Middle frontal gyrus (tissue), 1 donor: Measurements from ENCODE around the gene TNNT2.

Source experiments
- DNase-seq: peaks from one replicate; pipeline ENCODE4 v3.0.0-alpha.2; 2015; ENCODE audit warnings: low spot score; ENCODE audit errors: extremely low spot score

Gene TNNT2

DNA sequence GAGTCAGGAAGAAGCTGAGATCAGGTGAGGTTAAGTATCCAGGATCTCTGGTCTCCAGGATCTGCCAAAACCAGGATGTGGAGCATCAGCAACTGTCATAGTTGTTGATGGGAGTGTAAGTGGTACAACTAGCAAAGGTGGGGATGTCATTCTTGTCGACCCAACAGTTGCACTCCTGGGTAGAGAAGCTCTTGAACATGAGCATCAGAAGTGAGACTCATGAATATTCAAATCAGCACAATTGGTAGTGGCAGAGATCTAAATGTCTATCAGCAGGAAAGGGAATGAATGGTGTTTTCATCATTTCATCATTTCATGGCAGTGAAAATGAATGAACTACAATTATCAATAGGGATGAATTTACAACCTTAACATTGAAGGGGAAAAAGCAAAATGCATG is 25.9 kb upstream of the TNNT2 start:
- no peak for DNase-seq

DNA sequence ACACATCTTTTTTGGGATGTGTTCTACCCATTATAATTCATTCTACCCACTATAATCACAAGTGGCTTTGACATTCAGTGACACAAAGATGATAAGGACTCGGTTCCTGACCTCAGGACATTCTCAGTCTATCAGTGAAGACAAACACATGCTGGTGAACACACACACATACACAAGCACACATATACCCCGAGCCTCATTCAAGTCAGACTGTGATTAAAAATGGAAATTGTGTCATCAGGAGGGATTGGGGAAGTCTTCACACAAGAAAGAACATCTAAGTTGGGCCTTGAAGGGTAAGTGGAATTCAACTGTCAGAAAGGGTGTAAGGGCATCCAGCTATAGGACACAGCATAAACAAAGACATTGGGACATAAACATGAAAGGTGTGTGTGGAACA is 24.2 kb upstream of the TNNT2 start:
- DNase-seq, result no peak

DNA sequence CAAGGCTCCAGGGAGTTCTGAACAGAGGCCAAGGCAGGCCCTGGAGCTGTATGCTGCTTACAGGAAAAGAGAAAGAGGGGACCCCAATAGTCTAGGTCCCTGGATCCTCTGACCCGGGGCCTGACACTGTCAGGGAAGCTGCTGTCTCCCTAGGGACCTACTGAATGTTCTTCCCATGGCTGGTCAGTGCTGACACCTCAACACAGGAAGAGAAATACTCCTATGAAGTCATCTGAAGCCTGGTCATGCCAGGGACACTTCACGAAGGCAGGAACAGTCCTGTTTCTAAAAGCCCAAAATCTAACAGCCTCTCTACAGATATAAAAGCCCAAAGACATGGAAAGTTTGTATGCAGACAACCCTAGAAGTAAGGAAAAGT is 23.4 kb upstream of the TNNT2 start:
- DNase-seq, result no peak

DNA sequence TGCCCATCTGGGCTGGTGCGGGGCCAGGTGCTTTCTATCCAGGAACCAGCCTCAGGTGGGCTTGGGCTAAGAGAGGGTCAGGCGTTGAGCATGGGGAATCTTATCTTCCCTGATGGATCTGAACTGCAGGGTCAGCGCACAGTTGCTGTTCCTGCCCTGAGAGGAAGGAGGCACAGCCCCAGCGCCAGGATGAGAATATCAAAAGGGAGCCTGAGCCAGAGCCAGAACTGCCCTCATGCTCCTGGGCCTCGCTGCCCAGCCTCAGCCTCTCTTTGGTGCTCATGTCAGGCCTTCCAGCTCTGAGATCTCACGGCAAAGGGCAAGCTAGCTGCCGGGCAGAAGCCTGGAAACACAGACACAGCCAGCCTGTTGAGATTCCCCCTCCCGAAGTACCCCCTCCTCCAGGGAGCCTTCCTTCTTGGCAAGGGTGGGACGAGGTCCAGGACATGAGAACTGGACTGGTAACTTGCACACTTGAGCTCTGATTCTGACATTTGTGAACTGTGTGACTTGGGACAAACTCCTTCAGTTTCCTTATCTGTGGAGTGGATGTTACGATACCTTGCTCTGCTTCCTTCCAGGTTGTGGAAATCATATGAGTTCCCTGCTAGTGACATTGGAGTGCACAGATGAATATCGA is 22.9 kb upstream of the TNNT2 start:
- DNase-seq, result no peak

DNA sequence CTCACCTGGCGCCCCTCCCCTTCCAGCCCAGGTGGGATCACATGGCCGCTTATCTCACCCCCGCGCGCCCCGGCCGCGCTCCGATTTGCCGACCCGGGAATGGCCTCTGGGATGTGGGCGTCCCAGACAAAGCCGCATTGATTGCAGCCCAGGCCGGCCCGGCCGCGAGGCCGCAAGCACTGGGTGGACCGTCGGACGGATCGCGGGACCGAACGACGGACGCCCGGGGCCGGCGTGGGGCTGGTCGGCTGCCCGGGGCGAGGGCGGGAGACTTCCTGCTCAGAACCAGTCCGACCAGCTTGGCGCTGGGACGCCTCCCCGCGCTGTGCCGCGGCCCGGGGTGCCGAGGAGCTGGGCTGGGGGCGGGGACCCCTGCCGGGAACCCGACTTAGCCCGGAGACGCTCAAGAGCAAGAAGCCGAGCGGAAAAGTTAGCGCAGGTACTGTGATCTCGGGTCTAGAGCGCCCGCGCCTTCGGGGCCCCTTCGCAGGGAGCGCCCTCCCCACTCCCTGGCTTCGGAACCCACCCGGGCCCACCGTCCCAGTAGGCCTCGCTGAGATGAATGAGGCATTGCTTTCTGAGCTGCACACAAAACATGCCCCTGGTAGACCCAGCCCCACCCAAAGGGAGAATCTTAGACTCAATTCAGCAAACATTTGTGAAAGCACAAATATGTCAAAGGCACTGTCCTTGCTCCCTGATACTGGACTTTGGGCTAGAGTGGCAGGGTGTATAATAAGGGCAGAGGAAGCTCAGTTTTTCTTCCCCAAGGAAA is 22.1 kb upstream of the TNNT2 start:
- no peak for DNase-seq

DNA sequence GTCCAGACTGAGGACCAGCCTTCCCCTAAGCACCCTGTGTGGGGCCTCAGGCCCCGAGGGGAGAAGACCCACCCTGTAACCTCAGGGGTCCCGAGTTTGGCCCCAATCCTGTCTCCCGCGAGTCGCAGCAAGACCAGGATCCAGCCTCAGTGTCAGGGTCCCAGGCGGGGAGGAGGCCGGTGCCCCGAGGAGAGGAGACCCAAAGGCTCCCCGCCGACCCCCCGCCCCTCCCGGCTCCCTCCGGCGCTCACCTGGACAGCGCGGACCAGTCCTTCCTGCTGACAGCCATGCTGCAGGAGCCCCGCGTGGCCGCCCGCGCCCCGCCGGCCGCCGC is 21.5 kb upstream of the TNNT2 start, which contains the start of gene LAD1:
LAD1 (minus strand) TSS at position 307 of the 334 bp plus-strand sequence; CDS start at position 289, 18 bp downstream.
- DNase-seq, result no peak

DNA sequence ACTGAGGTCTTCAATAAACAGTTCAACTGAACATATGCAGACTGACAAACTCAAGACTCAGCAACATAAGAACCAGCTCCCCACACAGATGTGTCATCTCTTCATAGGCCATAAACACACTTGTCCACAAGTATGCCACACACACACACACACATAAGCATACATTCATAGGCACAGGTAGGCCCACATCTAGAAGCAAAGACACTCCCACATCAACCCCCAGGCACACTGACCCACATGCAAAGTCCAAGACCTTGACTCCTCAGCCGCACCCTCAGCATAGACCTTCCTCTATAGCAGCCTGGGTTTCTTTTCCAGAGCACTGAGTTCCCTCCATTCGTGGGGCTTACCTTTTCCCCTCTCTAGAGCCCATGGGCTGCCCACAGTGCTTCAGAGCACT is 20.2 kb upstream of the TNNT2 start:
- DNase-seq, result no peak

DNA sequence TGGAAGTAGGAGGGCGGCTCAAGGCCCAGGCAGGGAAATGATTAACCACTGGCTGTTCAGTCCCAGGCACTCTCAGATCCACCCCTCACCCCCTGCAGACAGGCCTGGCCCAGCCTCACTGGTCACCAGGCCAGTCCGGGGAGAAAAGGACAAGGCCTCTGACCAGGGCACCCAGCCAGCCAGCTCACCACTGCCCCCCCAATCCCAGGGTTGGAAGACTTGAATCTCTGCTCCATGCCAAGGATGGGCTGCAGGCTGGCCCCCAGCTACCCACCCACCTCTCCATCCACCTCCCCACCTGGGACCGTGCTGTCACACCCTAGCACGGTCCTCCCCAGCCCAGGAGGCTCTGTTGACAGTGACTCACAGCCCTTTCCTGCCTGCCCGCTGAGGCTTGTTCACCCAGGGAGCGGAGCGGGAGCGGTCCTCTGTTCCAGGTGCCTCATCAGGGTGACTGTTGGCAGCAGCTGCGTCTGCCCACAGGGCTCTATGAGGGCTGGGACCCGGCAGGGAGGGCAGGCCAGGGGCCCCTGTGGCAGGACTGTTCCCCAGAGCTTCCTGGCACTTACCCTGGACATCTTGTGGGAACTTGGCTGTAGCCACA is 19.5 kb upstream of the TNNT2 start:
- DNase-seq, result no peak

DNA sequence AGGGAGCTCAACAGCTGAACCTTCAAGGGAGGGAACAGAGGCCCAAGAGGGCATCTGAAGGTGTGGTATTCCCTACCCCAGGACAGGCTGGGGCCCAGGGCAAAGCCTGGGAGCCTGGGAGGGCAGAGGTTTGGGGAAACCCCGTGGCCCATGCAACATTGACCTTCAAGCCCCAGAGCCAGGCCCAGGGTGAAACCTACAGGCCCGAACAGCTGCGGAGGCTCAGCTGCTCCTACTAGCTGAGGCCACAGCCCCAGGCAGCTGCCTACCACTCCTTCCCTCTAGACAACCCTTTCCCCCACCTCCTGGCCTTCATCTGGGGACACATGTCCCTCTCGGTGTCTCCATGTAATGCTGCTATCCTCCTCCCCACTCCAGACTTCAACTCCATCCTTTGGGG is 18.5 kb upstream of the TNNT2 start:
- no peak for DNase-seq

DNA sequence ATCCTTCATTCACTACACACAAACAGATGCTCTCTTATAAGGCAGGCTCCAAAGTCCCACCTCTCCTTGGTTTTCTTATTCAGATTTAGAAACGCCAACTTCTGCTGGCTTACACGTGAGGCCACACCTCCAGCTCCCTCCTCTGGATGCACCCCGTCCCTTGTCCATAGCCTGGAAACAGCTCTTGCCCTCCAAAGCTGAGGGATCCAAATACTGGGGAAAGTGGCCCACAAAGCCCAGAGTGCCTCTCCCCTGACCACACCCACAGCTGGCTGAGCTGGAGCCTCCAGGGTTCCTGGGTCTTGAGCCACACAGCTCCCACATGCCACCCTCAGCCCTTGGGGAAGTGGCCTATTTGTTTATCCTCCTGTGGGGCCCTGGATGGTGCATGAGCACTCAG is 17.1 kb upstream of the TNNT2 start:
- no peak for DNase-seq

DNA sequence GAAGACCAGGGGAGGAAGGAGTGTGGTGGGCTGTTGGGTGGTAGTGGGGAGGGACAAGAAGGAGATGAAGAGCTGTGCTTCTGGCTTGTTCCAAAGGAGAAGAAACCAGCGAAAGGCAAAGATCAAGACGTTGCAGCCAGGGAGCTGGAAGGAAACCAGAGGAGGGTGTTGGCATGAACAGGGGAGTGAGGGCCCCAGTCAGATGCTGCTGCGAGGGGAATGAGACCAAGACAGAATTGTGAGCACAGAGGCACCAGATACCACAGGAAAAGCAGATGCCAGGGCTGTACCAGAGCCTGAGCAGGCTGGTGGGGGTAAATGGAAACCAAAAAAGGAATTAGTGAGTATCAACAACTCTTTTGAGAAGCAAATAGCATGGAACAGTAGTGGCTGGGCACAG is 15.6 kb upstream of the TNNT2 start:
- DNase-seq, result no peak

DNA sequence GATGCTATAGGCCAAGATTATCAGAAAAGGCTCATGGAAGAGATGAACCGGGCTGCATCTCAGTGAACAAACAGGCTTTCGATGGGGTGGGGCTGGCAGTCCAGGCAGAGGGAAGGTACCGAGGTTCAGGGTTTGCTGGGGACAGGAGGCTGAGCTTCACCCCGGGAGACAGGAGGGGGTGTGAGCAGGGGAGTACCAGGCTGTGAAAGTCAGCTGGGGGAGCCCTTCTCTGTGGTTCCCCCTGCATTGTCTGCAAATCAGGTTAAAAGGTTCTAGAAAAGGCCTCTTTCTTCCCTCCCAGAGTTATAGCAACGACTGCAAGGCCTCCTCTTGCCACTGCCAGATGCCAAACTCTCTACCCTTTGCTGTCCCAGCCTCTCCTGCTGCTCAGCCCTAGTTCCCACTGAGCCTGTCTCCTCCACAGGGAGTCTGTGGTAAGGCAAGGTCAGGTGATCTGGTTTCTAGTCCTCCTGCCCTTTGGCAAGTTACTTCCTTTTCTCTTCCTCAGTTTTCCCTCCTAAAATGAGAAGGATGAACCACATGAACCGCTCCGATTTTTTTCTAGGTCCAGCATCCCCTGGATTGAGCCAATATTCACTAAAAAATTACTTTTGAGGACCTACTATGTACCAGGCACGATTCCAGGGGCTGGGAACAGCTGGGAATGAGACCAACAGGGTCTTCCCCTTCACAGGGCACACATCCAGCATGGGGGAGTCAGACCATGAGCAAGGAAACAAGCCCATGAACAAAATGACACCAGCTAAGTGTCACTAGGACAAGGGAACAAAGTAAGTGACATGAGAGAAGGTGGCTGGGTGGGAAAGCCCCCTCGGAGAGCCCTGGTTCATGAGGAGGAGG is 14.4 kb upstream of the TNNT2 start:
- no peak for DNase-seq

DNA sequence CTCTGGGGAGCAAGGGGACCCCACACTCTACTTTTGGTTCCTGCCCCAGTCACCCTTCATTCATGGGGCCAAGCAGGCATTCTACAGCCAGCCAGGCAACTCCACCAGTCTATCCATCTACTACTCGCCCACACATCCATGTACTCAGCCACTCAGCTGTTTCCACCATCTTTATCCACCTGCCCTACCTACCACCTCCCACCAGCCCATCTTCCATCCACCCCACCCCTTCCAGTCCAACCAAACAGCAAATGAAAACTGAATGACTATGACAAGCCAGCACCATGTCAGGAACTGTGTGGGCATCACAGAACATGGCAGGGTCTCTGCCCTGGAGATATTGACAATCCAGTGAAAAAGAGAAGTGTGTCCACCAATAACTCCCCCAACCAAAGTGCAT is 13.7 kb upstream of the TNNT2 start:
- no peak for DNase-seq

DNA sequence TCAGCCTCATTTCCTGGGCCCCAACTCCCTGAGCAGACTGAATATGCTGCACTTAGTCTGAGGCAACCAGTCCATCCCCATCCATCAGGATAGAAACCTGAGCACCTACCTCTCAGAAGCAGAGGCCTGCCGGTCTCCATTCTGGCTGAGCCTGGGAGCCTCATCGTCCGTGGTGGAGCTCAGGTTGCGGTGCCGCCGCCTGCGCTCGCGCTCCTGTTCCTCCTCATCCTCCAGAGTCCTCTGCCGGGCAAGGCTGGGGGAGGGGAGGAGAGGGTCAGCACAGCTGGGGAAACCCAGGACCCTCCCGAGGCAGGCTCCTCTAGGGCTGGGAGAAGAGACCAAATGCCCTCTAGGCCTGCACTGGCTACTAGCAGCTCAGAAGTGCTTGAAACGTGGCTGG is 11.6 kb upstream of the TNNT2 start:
- no peak for DNase-seq

DNA sequence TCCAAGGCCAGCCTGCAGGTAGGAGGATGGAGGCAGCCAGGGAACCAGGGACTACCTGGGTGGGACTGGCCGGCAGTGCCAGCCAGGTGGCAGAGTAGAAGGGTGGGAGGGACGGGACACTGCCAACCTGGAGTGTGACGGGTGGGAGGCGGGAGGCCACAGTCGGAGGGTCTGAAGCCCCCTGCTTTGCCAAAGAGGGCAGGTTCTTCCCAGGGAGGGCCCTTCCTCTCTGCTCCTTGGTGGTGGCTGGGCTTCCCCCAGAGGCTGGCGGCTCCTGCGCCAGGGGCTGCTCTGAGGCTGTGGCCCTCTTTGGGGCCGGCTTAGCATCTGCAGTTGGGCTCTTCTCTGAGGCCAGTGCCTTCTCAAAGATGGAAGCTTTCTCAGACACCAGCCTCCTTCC is 8.7 kb upstream of the TNNT2 start:
- no peak for DNase-seq

DNA sequence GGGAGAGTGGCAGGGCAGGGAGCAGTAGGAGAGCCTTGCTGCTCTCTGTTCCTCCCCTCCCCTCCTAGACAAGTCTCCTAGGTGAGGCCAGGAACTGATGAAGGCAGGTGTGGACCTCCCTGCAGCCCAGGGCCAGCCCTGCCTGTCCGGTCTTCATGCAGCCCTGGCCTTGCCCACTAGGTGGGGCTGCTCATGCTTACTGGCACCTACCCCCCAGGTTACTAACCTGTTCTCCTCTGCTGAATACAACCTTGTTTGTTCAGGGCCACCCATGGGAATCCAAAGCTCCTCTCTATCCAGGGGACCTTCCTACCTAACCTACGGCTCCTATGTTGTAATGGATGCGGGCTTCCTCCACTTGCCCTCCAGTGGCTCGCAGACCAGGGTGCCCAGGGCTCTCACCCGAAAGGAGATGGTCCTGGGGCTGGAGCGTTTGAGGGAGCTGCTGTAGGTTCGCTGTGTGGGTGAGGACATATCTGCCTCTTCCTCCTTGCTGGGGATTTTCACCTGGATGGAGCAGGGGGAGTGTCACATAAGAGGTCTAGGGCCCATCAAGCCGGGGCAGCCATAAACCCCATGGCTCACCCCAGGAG is 7.9 kb upstream of the TNNT2 start:
- no peak for DNase-seq

DNA sequence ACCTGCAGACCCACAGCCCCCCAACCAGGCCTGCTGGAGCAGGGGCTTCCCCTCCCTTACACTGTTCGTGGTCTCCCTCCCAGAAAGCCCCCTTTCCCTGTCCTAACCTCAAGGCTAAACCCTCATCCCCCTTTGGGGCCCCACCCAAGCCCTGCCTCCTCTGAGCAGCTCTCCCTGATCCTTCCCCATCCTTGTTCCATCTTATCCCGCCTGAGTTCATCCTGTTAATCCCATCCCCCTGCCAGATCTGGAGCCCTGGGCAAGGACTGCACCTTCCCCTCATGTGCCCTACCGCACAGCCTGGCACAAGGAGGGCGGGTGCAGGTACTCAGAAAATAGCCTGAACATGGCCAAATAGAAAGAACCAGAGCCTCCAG is 6.9 kb upstream of the TNNT2 start:
- no peak for DNase-seq

DNA sequence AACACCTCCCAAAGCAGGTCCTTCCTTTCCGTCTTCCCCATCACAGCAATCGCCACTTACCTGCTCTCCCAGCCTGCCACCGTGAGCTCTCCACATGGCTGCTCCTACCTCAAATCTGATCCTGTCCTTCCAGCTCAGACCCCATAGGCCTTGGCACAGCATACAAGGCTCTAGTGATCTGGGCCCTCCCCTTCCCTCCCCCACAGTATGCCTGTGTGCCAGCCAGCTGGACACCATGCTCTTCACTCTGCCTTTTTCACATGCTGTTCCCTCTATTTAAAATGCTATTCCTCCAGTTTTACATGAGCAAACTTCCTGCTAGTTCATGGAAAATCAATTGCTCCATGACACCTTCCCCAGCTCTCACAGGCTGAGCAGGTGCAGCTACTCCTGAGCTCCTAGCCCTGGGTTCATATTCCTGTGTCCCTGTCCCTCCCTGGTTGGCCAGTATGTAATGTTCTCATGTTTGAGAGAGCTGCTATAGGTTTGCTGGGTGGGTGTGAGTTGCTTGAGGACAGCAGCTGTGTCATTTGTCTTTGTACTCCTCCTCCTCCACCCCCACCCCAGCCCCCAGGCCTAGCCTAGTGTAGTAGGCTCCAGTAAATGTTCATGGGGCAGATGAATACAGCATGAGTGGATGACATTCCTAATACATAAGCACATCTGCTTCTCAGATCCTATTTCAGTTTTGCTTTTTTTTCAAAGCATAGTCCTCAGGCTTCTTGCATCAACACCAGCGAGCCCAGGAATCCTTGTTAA is 6.3 kb upstream of the TNNT2 start:
- DNase-seq, result no peak

DNA sequence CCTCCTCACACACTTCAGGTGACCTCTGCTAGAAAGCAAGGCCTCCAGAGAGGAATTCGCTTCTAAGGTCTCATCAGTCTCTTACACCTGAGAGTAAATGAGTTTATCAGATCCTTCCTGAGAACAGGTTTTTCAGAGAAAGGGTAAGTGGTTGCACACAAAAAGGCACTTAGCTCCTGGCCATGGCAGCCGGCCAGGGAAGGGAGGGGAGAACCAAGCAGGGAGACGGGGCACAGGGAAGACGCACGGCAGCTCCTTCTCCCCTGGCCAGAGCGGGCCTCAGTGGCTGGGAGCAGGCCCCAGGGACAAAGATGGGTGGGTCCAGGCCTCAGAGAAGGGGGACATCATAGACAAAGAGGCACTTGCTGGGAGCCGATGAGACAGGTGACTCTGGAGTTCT is 3.6 kb upstream of the TNNT2 start:
- no peak for DNase-seq

DNA sequence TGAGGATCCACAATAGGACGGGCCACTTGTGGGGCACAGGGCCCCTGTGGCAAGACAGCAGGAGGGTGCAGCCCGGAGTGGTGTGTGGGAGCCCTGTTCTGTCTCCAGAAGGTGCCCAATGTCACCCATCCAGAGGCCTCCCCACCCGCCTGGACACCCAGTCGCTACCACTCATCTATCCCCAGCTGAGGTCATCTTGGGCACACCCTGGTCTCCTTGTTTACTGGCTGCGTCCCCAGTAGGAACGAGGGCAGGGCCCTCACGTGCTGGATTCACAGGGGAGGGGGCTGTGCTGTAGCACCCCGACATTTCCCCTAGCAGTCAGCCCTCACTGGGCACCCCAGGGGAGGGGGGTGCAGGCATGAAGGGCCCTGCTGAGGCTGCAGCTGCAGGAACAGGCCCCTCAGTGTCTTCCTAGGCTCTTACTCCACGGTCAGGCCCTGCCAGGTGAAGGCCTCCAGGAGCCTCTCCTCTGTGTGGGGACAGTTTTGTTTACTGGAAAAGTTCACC is 2.3 kb upstream of the TNNT2 start:
- no peak for DNase-seq

DNA sequence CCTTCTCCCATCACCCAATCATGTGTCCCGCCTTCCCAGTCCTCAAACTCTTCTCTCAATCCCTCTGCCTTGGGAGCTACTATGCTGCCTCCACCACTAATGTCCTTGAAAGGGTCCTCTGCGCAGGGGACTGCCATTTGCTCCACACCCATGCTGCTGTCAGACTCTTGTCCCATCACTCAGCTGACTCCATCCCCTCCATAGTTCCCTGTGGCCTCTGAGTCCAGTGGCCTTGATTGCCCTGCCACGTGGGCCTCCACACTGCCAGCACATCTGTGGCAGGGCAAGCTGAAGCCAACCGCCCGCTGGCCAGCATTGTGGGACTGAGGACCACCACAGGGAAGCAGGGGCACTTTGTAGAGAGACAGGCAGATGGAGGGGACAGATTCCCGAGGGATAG is 1.3 kb upstream of the TNNT2 start:
- no peak for DNase-seq
